Activated CD4-positive, alpha-beta T cell treated with anti-CD3 and anti-CD28 coated beads, Interleukin-2, amount 50 U/mL, for 16 hours (primary cell): ENCODE measurements around the gene LRTM2.

Experiments used
- DNase-seq: peaks from one replicate; pipeline ENCODE4 v3.0.0-alpha.2; 2020

LRTM2 gene

GRCh38 chr12:1870998-1871917, 50.9 kb downstream of the LRTM2 start:
- no peak for DNase-seq

GRCh38 chr12:1872001-1872400, 51.6 kb downstream of the LRTM2 start:
- DNase-seq = no peak

- DNase-seq = no peak
Observed at GRCh38 chr12:1872448-1872847, 52.1 kb downstream of the LRTM2 start.

- no peak for DNase-seq
Observed at GRCh38 chr12:1873531-1874510, 53.5 kb downstream of the LRTM2 start.

GRCh38 chr12:1875608-1876007, 55.2 kb downstream of the LRTM2 start:
- DNase-seq = no peak

- no peak for DNase-seq
Observed at GRCh38 chr12:1876086-1876485, 55.7 kb downstream of the LRTM2 start.

- DNase-seq = no peak
Observed at GRCh38 chr12:1877169-1877878, 57.0 kb downstream of the LRTM2 start.

- DNase-seq = no peak
Observed at GRCh38 chr12:1878214-1878613, 57.8 kb downstream of the LRTM2 start.

GRCh38 chr12:1878695-1879094, 58.3 kb downstream of the LRTM2 start:
- no peak for DNase-seq

GRCh38 chr12:1879633-1880032, 59.3 kb downstream of the LRTM2 start:
- DNase-seq = no peak

GRCh38 chr12:1880153-1880845, 59.9 kb downstream of the LRTM2 start:
- no peak for DNase-seq

- DNase-seq = no peak
Observed at GRCh38 chr12:1880876-1881275, 60.5 kb downstream of the LRTM2 start.

GRCh38 chr12:1881301-1881700, 60.9 kb downstream of the LRTM2 start:
- no peak for DNase-seq

- DNase-seq = no peak
Observed at GRCh38 chr12:1881936-1882335, 61.6 kb downstream of the LRTM2 start.

- no peak for DNase-seq
Observed at GRCh38 chr12:1882405-1882804, 62.0 kb downstream of the LRTM2 start.

- no peak for DNase-seq
Observed at GRCh38 chr12:1882850-1883470, 62.6 kb downstream of the LRTM2 start.

- no peak for DNase-seq
Observed at GRCh38 chr12:1883513-1883912, 63.1 kb downstream of the LRTM2 start.

GRCh38 chr12:1884651-1885050, 64.3 kb downstream of the LRTM2 start:
- DNase-seq = no peak

GRCh38 chr12:1885082-1885596, 64.8 kb downstream of the LRTM2 start:
- no peak for DNase-seq

- DNase-seq = no peak
Observed at GRCh38 chr12:1885599-1886245, 65.4 kb downstream of the LRTM2 start.
